Measurements from ENCODE around the gene MBOAT7.

DNA sequence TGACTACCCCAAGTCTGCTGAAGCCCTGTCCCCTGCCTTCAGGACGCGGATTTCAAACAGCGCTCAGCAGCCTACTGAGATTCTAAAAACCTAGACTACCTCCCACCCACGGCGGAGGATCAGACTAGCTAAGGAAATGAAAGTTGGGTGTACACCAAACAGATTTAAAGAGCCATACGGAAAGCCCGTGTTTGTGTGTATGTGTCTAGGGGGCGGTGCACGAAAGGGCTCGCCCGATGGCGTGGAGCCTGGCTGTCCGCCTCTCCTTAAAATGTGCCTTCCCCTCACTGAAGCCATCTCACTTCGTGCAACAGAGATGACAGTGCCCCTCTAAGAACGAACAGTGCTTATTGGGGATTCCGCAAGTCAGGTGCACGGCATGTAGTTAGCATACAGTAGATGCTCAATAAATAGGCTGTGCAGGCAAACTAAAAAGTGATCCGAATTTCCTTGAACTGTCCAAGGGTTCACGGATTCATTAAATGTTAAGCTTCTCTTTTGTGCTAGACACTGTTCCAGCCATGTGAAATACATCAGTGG is 30.5 kb downstream of the MBOAT7 start:
- TF ChIP-seq POLR2A (IDR thresholded peaks at IDR 0.05), result no peak
- TF ChIP-seq, protein P1, sequence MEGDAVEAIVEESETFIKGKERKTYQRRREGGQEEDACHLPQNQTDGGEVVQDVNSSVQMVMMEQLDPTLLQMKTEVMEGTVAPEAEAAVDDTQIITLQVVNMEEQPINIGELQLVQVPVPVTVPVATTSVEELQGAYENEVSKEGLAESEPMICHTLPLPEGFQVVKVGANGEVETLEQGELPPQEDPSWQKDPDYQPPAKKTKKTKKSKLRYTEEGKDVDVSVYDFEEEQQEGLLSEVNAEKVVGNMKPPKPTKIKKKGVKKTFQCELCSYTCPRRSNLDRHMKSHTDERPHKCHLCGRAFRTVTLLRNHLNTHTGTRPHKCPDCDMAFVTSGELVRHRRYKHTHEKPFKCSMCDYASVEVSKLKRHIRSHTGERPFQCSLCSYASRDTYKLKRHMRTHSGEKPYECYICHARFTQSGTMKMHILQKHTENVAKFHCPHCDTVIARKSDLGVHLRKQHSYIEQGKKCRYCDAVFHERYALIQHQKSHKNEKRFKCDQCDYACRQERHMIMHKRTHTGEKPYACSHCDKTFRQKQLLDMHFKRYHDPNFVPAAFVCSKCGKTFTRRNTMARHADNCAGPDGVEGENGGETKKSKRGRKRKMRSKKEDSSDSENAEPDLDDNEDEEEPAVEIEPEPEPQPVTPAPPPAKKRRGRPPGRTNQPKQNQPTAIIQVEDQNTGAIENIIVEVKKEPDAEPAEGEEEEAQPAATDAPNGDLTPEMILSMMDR (IDR thresholded peaks at IDR 0.05), result no peak

All from Peyer's patch (tissue), 4 donors.